GM18951 (cell line): Measurements from ENCODE around the gene IGF1.

Source experiments
- POLR2A ChIP-seq: IDR thresholded peaks from 4 replicates; pipeline ENCODE4 v1.6.1; 2011; ENCODE audit warnings: mild to moderate bottlenecking; ENCODE audit not compliant: insufficient read length, insufficient read depth; ENCODE audit errors: extremely low read depth
- in situ Hi-C: fragments of 300-500 bp; cut with MboI; formaldehyde crosslinking; loops from one replicate; pipeline ENCODE4 v1.12.0; 2022; ENCODE audit warnings: low sequenced_read_pairs, mixed read lengths, inconsistent platforms; ENCODE audit not compliant: unreplicated experiment

Gene IGF1

DNA sequence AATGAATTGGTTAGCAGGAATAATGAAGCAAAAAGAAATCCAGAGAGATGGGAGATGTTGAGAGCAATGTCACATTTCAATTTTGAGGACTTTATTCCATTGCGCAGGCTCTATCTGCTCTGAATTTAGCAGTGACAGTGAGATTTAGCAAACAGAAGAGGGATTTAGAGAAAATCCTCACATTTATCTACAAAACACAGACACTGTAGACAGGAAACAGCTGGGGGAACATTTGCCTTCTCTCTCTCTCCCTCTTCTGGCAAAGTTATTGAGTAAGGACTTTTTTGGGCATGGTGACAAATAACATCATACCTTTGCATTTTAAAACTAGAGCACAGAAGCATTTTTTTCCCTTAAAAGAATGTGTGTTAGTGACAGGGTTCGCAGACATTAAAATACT is at the start of gene IGF1:
Gene IGF1, minus strand, starts transcription at position 158 of the 400 bp plus-strand sequence. CDS start 182 bp downstream, outside the sequence.
- in situ Hi-C loops: loop anchor here (10.0 kb wide), 1 partner anchor 556 kb away; no protein-coding TSS in a partner anchor
- TF ChIP-seq POLR2A: no peak

DNA sequence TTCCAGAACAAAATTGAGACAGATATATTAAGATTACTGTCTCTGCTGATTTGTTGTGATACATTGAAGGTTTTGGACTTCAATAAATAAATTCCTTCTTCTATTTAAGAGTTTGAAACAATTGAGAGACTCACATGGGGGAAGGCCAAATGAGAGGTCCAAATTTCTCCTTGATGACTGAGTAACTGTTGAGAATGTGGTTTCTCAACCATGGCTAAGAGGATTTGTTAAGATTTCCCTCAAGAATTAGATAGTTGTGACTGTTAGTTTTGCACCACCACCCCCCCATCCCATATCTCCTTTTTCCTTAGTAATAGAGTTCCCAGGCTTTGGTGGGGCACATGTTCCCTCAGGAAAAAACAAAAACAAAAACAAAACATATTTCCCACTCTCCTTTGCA is 47.7 kb upstream of the IGF1 start:
- in situ Hi-C loops: no loop called here

GRCh38 chr12:102527171-102527720 is 46.9 kb upstream of the IGF1 start:
- in situ Hi-C loops: no loop called here
- TF ChIP-seq POLR2A: no peak

More for the DNA sequence above, 47.7 kb upstream of the IGF1 start:
- no peak for TF ChIP-seq POLR2A

DNA sequence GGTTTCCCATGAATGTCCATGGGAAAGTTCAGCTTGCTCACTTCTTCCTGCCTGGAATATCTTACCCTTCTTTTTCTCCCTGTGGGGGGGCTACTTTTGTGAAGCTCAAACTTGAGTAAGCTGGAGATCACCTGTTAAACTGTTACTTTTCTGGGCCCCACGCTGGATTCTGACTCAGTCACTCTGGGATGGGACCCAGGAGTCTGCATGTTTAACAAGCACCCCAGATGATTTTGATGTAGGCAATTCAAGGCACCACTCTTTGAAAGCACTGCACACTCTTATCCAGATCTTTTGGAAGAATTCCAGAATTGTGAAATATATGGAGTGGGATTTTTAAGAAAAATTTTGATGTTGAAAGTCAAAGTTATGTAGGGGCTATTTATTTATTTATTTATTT is 46.3 kb upstream of the IGF1 start:
- in situ Hi-C loops: no loop called here
- TF ChIP-seq POLR2A: no peak

GRCh38 chr12:102522768-102523167 is 42.4 kb upstream of the IGF1 start:
- in situ Hi-C loops: no loop called here
- no peak for TF ChIP-seq POLR2A

GRCh38 chr12:102521662-102522277 is 41.4 kb upstream of the IGF1 start:
- TF ChIP-seq POLR2A: no peak
- in situ Hi-C loops: no loop called here

- in situ Hi-C loops: no loop called here
Measured at GRCh38 chr12:102518871-102519270, 38.5 kb upstream of the IGF1 start.

DNA sequence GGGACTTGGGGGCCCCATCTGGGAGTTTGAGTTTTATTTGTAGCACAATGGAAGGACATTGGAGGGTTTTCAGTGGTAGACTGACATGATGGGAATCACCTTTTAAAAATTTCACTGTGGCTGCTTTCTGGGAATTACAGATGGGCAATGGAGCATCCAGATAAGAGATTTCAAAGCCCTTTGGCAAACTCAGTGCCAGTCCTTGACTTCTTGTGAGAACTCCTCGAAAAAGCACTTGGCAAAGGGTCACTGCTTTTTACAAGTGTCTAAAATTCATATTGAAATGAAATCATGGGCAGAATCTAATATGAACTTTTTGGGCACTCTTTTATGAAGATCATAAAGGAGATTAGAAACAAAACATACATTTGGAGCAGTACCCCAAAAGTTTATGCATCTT is 34.3 kb upstream of the IGF1 start:
- in situ Hi-C loops: no loop called here

More at GRCh38 chr12:102518871-102519270, 38.5 kb upstream of the IGF1 start:
- no peak for TF ChIP-seq POLR2A

GRCh38 chr12:102513739-102514138 is 33.4 kb upstream of the IGF1 start:
- in situ Hi-C loops: no loop called here

More for the DNA sequence above, 34.3 kb upstream of the IGF1 start:
- no peak for TF ChIP-seq POLR2A

GRCh38 chr12:102513272-102513671 is 32.9 kb upstream of the IGF1 start:
- TF ChIP-seq POLR2A: no peak
- in situ Hi-C loops: no loop called here

More at GRCh38 chr12:102513739-102514138, 33.4 kb upstream of the IGF1 start:
- no peak for TF ChIP-seq POLR2A

- no peak for TF ChIP-seq POLR2A
Measured at GRCh38 chr12:102512523-102512922, 32.2 kb upstream of the IGF1 start.

GRCh38 chr12:102511575-102511974 is 31.2 kb upstream of the IGF1 start:
- TF ChIP-seq POLR2A: no peak
- in situ Hi-C loops: no loop called here

More at GRCh38 chr12:102512523-102512922, 32.2 kb upstream of the IGF1 start:
- in situ Hi-C loops: no loop called here

DNA sequence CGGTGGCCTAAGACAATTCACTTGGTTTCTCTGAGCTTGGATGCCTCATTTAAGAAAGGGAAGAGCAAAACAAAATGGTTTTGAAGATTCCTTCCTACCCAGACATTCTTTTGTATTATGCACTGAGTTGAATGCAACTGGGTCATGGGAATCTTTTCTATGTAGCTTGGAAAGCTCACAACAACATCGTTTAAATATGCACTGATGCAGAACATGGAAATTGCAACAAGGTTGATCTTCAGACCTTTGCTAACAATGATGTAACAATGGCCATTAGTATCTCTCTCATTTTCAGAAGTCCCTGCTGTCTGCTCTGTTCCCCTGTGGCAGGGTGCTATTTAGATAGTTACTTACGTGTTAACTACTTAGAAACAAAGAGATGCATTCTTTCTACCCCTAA is 30.1 kb upstream of the IGF1 start:
- in situ Hi-C loops: no loop called here
- TF ChIP-seq POLR2A: no peak

DNA sequence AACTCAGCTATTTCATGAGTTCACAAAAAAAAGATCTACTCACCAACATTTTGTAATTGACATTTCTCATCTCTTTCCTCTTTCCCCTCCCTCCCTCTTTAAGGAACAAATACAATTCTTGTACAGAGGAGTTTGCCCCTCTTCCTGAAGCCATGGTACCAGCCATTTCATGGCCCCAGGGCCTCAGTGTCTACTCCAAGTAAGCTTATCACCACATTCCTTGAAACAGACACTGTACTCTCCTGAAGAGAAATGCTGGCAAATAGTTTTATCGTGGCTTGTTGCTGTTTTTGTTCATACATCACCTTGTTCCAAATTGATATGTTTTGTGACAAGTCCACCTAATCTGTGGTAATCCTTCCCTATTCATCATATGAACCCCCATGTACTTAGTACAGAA is 29.7 kb upstream of the IGF1 start:
- in situ Hi-C loops: no loop called here
- no peak for TF ChIP-seq POLR2A

DNA sequence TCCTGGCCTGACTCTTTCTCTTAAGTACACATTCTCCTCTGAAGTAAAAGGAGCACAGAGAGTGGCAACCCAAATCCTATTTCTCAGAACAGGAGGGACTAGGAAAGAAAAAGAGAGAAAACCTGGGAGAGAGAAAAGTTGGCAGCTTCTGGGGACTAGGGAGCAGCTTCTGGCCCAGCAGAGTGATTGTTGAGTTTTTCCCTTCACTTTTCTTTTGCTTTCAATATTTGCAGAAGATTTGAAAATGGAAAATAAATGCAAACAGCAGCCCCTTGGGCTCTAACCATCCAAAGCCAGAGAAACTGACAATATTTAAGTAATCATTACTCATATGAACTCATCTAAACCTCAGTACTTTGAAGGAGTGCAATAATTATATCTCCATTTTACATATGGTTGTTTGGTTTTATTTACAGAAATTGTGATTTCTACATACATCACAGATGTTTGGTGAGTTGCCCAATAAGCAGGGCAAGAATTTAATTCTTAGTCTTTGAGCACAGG is 28.8 kb upstream of the IGF1 start:
- in situ Hi-C loops: no loop called here
- TF ChIP-seq POLR2A: no peak

DNA sequence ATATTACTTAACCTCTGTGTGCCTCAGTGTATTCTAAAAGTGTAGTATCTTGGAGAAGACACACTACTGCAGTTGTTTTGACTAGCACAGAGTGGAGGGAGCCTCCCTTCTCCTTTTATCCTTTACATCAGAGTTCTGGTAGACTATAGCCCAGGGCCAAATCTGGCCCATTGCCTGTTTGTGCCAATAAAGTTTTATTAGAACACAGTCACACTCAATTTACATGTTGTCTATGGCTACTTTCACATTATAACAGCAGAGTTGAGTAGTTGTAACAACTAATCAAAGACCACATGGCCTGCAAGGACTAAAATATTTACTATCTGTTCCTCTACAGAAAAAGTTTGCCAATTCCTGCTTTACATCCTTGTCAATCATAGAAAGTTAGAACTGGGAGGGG is 27.7 kb upstream of the IGF1 start:
- TF ChIP-seq POLR2A: no peak

More for the DNA sequence above, 27.7 kb upstream of the IGF1 start:
- in situ Hi-C loops: no loop called here
